NB4 (cell line): Measurements from ENCODE around the gene TOR1A.

Experiments
- MYC ChIP-seq: IDR thresholded peaks from 2 replicates; pipeline ENCODE4 v1.6.1; 2011; ENCODE audit warnings: low read depth, low read length
- POLR2A ChIP-seq: IDR thresholded peaks from 2 replicates; pipeline ENCODE4 v1.6.1; 2011; ENCODE audit warnings: mild to moderate bottlenecking; ENCODE audit not compliant: insufficient read length; ENCODE audit errors: extremely low read depth
- TF ChIP-seq, protein P1 (sequence below): IDR thresholded peaks from one replicate; pipeline ENCODE4 v1.5.1; 2012; ENCODE audit warnings: low read depth, low read length
- TF ChIP-seq, protein P2 (sequence below): IDR thresholded peaks from 2 replicates; pipeline ENCODE4 v1.6.1; 2011; ENCODE audit warnings: low read depth, low read length

DNA sequence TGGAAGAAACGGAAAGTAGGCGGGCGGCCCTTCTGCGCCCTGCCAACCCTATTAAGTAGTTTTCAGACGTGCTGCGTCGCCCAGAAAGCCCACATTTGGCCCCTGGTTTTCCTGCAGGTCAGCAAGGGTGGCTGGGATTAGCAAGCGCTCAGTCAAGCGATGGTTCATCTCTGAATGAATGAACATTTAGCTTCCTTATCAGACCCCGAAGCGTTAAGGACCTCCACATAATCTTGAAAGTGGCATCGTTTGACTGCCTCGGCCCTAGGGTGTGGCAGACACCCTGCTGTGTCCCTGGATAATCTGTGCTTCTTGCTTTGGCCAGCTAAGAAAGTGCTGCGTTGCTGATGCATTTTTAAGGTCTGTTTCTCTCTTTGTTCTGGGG lies 20.3 kb downstream of the TOR1A start:
- TF ChIP-seq POLR2A (no peak), MYC (no peak)
- TF ChIP-seq, protein P1, sequence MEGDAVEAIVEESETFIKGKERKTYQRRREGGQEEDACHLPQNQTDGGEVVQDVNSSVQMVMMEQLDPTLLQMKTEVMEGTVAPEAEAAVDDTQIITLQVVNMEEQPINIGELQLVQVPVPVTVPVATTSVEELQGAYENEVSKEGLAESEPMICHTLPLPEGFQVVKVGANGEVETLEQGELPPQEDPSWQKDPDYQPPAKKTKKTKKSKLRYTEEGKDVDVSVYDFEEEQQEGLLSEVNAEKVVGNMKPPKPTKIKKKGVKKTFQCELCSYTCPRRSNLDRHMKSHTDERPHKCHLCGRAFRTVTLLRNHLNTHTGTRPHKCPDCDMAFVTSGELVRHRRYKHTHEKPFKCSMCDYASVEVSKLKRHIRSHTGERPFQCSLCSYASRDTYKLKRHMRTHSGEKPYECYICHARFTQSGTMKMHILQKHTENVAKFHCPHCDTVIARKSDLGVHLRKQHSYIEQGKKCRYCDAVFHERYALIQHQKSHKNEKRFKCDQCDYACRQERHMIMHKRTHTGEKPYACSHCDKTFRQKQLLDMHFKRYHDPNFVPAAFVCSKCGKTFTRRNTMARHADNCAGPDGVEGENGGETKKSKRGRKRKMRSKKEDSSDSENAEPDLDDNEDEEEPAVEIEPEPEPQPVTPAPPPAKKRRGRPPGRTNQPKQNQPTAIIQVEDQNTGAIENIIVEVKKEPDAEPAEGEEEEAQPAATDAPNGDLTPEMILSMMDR: no peak
- TF ChIP-seq, protein P2, sequence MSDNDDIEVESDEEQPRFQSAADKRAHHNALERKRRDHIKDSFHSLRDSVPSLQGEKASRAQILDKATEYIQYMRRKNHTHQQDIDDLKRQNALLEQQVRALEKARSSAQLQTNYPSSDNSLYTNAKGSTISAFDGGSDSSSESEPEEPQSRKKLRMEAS: no peak
